HG02571 (cell line): ENCODE data around the gene MPPED1.

ENCODE experiments used
- ATAC-seq: cut with Tn5 transposase; IDR thresholded peaks from one replicate; pipeline ENCODE4 v1.9.1; 2021; ENCODE audit warnings: mild to moderate bottlenecking, moderate library complexity; ENCODE audit not compliant: unreplicated experiment

MPPED1 gene

GRCh38 chr22:43474161-43475101 lies 62.6 kb downstream of the MPPED1 start:
- no peak for ATAC-seq

GRCh38 chr22:43475549-43476076 lies 63.8 kb downstream of the MPPED1 start:
- ATAC-seq: no peak

GRCh38 chr22:43476341-43476740 lies 64.5 kb downstream of the MPPED1 start:
- no peak for ATAC-seq

- no peak for ATAC-seq
Observed at GRCh38 chr22:43476751-43477725, 65.2 kb downstream of the MPPED1 start.

DNA sequence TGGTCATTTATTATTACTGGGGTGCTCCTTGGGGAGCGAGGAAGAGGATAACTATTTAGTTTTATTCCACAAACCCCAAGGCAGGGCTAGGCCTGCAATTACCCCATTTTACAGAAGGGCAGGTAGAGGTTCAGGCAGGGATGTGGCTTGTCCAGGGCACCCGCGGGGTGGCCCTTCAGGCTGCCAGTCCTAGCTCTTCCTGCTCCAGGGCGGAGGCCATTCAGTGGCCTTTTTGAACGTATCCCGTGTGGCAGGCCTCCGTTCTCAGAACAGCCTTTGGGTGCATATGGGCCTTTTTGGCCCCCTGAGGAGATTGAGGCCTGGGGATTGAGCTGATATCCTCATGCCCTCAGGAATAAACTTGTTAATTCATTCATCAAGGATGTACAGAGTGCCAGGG lies 66.2 kb downstream of the MPPED1 start:
- ATAC-seq: no peak

DNA sequence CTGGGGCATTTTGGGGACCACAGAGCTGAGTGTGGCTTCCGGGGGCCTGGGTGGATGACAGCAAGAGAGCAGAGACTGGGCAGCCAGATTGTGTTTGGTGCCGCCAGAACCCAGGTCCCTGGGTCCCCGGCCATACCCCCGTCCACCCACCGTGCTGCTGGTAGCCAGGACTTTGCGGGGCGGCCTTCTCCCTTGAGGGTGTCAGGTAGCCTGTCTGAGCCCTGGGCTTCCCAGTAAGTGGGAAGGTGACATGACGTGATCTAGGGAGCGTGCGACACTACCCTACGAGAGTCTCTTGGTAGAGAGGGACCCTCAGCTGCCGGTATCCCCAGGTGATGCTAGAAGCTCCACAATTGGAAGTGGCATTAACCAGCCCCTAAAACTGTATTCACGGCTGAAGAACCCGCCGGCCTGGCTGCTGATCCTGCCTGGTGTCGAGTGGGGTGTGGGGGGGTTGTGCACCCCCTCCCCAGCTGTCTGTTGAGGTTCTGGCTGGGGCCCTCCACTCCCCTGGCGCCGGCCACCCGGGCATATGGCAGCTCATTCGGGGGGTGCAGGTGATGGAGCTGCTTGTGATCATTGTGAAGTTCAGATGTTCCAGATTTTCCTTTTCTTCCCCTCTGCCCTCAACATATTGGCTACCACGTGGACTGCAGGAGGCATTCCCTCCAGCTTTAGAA lies 66.9 kb downstream of the MPPED1 start:
- no peak for ATAC-seq

GRCh38 chr22:43479301-43479950 lies 67.6 kb downstream of the MPPED1 start:
- no peak for ATAC-seq

DNA sequence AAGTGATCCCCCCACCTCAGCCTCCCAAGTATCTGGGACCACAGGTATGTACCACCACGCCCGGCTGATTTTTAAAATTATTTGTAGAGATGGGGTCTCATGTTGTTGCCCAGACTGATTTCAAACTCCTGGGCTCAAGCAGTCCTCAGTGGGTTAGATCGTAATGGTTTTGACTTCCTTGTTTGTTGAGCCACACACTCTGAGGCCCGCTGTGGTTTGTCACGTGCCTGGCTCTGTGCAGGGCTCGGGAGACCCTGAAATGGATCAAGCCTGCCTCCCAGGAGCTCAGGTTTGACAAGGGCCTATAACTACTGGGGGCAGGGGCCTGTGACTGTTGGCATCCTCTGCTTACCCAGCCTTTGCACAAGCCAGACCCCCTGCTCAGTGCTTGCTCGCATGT lies 68.1 kb downstream of the MPPED1 start:
- no peak for ATAC-seq

- no peak for ATAC-seq
Observed at GRCh38 chr22:43481568-43482317, 69.9 kb downstream of the MPPED1 start.

GRCh38 chr22:43482318-43482625 lies 70.5 kb downstream of the MPPED1 start:
- no peak for ATAC-seq

GRCh38 chr22:43483266-43483665 lies 71.5 kb downstream of the MPPED1 start:
- ATAC-seq: no peak

DNA sequence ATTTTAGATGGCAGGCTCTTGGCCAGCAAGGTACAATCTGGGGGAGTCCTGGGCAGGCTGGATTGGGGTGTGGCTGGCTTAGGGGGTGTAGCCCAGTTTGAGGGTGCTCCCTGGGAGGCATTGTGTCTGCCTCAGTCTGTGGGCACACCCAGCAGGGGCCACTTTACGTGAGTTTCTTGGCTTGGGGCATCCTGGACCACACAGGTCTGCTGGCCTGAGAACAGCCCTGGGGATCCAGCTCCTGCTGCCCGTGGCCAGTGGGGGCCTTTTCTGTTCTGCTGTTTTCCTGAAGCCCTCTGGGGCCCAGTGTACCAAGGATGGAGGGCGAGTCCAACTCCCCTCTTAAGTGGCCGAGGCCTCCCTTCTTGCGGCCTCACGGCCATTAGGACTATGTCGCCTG lies 71.9 kb downstream of the MPPED1 start:
- no peak for ATAC-seq

GRCh38 chr22:43484227-43484626 lies 72.4 kb downstream of the MPPED1 start:
- ATAC-seq: no peak

DNA sequence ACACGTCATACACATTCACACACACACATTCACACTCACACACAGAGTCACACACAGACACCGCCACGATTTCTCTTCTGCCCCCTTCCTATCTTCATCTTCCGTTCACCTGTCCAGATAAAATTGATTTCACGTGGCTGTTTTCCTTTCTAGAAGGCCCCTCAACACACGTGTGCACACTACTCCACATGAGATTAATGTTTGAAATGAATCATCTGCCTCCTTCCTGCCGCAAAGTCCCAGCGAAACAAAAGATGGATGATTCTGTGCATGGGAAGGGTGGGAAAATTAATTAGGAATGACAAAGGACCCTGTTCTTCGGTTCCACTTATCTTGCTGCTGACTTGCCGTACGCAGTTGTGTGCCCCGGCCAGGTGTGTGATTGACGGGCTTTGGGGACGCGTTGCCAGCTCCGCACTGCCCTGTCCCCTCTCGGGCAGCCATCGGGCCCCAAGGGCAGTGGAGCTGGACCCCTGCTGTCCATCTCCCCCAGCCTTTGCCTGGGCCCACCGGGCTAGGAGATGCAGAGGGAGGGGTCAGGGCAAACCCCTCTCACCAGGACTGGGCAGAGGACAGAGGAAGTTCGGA lies 73.8 kb downstream of the MPPED1 start:
- no peak for ATAC-seq

DNA sequence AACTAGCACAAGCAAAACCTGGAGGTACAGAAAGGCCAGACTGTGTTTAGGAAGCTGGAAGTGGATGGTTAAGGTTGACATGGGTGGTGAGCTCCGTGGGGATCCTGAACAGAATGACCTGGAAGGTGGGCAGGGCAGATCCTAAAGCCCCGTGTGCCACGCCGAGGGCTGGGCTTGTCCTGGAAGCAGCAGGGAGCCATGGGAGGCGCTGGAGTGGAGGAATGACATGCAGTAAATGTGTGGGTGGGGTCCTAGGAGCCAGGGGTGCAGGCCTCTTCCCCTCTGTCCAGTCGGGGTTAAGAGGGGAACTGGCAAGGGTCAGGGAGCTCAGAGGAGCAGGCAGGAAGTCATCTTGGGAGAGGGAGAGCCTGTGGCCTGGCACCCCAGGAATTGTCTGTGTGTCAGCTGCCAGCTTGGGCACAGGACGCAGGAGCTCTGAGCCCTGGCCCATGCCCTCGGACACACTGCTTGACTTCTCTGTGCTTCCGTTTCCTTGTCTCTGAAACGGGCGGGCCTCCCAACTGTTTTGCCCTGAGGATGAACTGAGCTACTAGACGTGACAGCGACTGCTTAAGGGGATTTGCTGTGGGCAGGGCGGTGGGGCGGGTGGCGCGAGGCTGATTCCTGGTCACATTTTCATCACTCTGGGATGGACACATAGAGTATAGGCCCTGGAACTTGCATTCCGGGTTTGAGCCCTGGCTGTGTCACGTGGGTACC lies 75.7 kb downstream of the MPPED1 start:
- no peak for ATAC-seq

GRCh38 chr22:43488031-43488866 lies 76.4 kb downstream of the MPPED1 start:
- no peak for ATAC-seq

DNA sequence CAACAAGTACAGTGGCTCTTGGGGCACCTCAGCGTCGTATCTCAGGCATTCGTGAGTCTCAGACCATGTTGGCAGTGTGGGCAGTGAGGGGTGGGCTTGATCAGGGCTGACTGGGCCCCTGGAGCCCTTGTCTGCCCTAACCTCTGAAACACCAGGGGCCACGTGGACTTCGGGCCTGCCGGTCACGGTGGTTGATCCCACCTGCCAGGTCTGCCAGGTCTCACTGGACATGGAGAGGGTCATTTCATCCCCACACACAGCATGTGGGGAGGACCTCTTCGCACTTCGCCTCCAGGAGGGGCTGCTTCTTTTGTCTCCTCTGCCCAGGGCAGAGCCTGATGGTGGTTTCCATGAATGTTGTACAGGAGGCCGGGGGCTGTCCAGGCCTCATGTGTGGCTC lies 77.1 kb downstream of the MPPED1 start:
- ATAC-seq: no peak

- ATAC-seq: no peak
Observed at GRCh38 chr22:43490311-43490710, 78.5 kb downstream of the MPPED1 start.
